Mesangial cell (primary cell): ENCODE data around the gene ZBTB6. TPM values are rescaled to one million over a fixed set of nuclear protein-coding genes. Genes with fewer than 3 reads are reported as not detected.

Experiments used
- total RNA-seq: library from RNA; depleted of rRNA; stranded (reverse); fragments of >200 nt; gene quantifications from 2 replicates; pipeline ENCODE4 v1.2.3, GENCODE V29; 2015

Gene ZBTB6
- 4.2 TPM in 2 replicates for total RNA-seq

DNA sequence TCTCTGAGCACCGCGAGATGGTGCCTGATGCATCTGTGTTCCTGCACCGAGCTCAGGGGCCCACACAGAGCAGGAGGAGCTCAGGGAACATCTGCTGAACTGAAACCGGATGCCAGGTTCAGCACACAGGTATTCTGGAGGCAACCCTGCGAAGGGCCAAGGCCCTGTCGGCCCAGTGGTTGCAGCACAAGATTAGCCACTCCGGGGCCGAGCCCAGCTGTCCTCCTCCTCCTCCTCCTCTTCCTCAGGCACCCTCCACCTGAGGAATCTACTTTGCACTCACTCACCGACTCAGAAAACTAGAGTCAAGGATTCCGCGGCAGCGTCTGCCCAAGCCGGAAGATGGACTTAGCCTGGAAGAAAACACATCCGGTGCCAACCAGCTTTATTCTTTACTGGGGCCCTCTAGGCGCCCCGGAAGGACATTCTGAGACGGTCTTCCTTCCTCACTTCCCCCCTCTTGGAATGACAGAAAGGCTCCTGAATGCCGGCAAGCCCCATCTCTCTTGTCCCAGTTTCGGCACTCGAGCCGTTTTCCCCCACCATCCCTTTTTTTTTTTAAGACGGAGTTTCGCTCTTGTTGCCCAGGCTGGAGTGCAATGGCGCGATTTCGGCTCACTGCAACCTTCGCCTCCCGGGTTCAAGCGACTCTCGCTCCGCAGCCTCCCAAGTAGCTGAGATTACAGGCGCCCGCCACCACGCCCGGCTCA is at the start of gene ZBTB6:
ZBTB6 (minus strand) TSS at position 360 of the 710 bp plus-strand sequence. CDS start 1,251 bp downstream, outside the sequence.

DNA sequence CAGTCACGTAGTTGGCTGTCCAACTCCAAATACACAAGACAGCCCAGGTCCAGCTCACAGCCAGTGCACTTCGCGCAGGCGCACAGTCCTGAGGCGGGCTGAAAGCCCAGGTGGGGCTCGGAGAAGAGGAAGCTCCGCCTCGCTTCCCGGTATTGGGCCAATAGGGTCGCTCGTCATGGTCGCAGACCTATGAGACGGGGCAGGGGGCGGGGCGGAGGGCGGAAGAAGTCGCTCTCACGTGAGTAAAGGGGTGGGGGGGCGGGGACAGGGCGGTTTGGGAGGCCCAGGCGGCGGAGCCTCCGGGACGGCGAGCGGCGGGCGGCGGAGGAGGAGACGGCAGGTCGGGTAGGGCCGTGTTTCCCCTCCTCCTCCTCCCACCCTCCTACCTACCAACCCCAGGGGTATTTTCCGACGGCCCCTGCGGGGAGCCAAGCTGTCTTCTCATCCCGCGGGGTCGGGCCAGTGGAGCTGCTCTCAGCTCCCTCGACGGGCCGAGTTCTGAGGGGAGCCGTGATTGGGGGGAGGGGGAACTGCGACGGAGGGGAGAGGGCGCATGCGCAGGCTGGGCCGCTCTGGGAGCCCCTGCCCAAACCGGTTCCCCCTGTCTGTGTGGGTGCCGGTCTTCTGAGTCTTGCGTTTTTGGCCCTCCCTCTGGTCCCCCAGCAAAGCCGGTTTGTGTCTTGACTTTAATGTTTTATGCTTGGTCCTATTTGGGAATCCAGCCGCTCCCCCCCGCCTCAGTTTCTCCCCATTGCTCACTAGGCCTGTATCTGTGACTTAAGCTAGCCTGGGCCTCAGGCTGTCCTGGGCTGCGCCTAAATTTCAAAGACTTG is 27.8 kb upstream of the ZBTB6 start, which contains the start of gene RABGAP1:
RABGAP1 (plus strand) TSS at position 272 of the 833 bp plus-strand sequence. CDS start 16,040 bp downstream, outside the sequence.

DNA sequence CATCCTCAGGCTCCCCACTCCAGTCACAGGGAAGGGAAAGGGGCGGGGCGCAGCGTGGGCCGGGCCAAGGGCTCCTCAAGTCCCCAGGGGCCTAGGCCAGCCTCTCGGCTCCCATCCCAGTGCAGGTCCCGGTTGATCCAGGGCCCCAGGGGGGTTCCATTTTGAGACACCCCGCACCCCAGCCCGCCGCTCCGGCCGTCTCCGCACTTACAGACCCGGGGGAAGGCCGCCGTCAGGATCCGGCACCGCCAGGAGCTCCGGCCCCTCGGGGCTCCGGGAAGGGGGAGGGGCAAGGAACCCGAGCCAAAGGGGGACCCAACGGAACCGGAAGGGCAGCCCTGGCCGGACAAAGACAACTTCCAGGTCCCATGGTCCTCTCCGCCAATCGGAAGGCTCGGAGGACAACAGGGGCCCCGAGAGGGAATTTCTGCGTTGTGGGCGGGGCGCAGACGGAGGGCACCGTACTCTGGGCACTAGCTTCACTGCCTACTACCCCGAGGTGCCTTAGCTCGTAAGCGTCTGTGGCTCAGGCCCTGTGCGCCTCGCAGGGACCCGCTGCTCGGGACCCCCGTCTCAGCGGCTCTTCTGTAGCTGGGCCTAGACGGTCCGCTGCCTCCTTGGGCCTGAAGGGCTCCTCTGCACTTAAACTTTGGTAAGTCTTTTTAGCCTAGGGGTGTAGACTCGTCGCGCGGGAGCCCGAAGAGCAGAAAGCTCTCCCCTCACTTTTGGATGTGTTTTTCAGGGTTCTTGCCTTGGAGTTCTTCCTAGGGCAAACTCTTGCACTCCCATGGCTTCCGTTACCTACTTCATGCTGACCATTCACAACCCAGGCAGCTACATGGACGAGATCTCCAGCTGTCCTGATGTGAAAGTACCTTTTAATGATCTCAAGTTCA is 18.4 kb upstream of the ZBTB6 start, which contains the start of gene ZBTB26:
ZBTB26 (minus strand) TSS at position 287 of the 896 bp plus-strand sequence. CDS start 11,578 bp downstream, outside the sequence.

GRCh38 chr9:122904823-122905710 is 8.1 kb downstream of the ZBTB6 start, which contains the start of gene RC3H2:
Gene RC3H2, minus strand, starts transcription at chr9:122905359. Its CDS starts 7,850 bp downstream, at chr9:122897509.

Other genes starting within 250 kb of the ZBTB6 start
- not detected in 2 replicates for gene OR1L3, start 238.2 kb downstream of the ZBTB6 start, total RNA-seq
- not detected in 2 replicates for gene OR1L4, start 189.3 kb downstream of the ZBTB6 start, total RNA-seq
- not detected in 2 replicates for gene OR1L6, start 171.0 kb downstream of the ZBTB6 start, total RNA-seq
- gene OR5C1, start 124.4 kb downstream of the ZBTB6 start, total RNA-seq: not detected in 2 replicates
- gene OR1K1, start 113.2 kb downstream of the ZBTB6 start, total RNA-seq: not detected in 2 replicates
- 10.0 and 10.1 TPM in 2 replicates for gene PDCL, start 84.7 kb downstream of the ZBTB6 start, total RNA-seq
- 29.3 and 43.4 TPM in 2 replicates for gene RC3H2, start 8.0 kb downstream of the ZBTB6 start, total RNA-seq
- gene ZBTB26, start 18.2 kb upstream of the ZBTB6 start, total RNA-seq: 2.3 and 3.8 TPM in 2 replicates
- 5.7 and 11.5 TPM in 2 replicates for gene RABGAP1, start 27.7 kb upstream of the ZBTB6 start, total RNA-seq
- gene GPR21, start 120.3 kb upstream of the ZBTB6 start, total RNA-seq: not detected in 2 replicates